ENCODE data around the gene EAF1.
A peak's percentile ranks its signal among the peaks of the same experiment; 100 is the strongest.
"Not testable (repeated sequence)": the region's sequence is repeated elsewhere in the genome, so short reads cannot be mapped to it uniquely, and the experiment has no call there.

The EAF1 gene

GRCh38 chr3:15409239-15409638, 18.2 kb upstream of the EAF1 start:
- DNase-seq: peak; percentile 68 to 75

- DNase-seq: no peak
Observed at GRCh38 chr3:15409774-15410173, 17.6 kb upstream of the EAF1 start.

- DNase-seq: not testable (repeated sequence)
Observed at GRCh38 chr3:15410966-15411365, 16.4 kb upstream of the EAF1 start.

- no peak for DNase-seq
Observed at GRCh38 chr3:15420871-15421270, 6.5 kb upstream of the EAF1 start.

- DNase-seq: no peak
Observed at GRCh38 chr3:15426579-15427118, 749 bp upstream of the EAF1 start.

GRCh38 chr3:15427981-15428380, 583 bp downstream of the EAF1 start:
- no peak for DNase-seq

- peak; percentile 25 to 37 for DNase-seq
Observed at GRCh38 chr3:15428539-15428938, 1.1 kb downstream of the EAF1 start.

GRCh38 chr3:15429080-15429479, 1.7 kb downstream of the EAF1 start:
- DNase-seq: no peak

- no peak for DNase-seq
Observed at GRCh38 chr3:15430624-15431023, 3.2 kb downstream of the EAF1 start.

GRCh38 chr3:15431256-15431837, 3.9 kb downstream of the EAF1 start:
- DNase-seq: no peak

GRCh38 chr3:15433531-15433930, 6.1 kb downstream of the EAF1 start:
- no peak for DNase-seq

- DNase-seq: no peak
Observed at GRCh38 chr3:15434756-15435155, 7.4 kb downstream of the EAF1 start.

GRCh38 chr3:15436246-15436645, 8.8 kb downstream of the EAF1 start:
- DNase-seq: no peak

GRCh38 chr3:15438983-15439382, 11.6 kb downstream of the EAF1 start:
- peak; percentile 81 to 85 for DNase-seq

GRCh38 chr3:15439476-15439875, 12.1 kb downstream of the EAF1 start:
- no peak for DNase-seq

GRCh38 chr3:15440891-15441290, 13.5 kb downstream of the EAF1 start:
- DNase-seq: peak; percentile 80 to 89

GRCh38 chr3:15443826-15444524, 16.6 kb downstream of the EAF1 start:
- DNase-seq: no peak

- no peak for DNase-seq
Observed at GRCh38 chr3:15449489-15450224, 22.3 kb downstream of the EAF1 start.

- DNase-seq: no peak
Observed at GRCh38 chr3:15450438-15451215, 23.2 kb downstream of the EAF1 start.

- DNase-seq: no peak
Observed at GRCh38 chr3:15451216-15452113, 24.1 kb downstream of the EAF1 start.

- no peak for DNase-seq
Observed at GRCh38 chr3:15452156-15452555, 24.8 kb downstream of the EAF1 start.

GRCh38 chr3:15452961-15453360, 25.6 kb downstream of the EAF1 start:
- no peak for DNase-seq
